SK-N-SH treated with all-trans-retinoic acid at 6 μM for 48 hours (cell line): Measurements from ENCODE around the gene GTF2A1L.

Experiments used
- CSDC2 ChIP-seq: fragments of 250-450 bp; sonication (Bioruptor Pico); IDR thresholded peaks from 2 replicates; pipeline ENCODE4 v1.5.0; 2020; ENCODE audit warnings: mild to moderate bottlenecking, moderate library complexity
- GLIS3 ChIP-seq: fragments of 250-450 bp; sonication (Bioruptor Pico); IDR thresholded peaks from 2 replicates; pipeline ENCODE4 v1.5.0; 2020; ENCODE audit warnings: mild to moderate bottlenecking, moderate library complexity
- OSR1 ChIP-seq: fragments of 250-450 bp; sonication (Bioruptor Pico); IDR thresholded peaks from 2 replicates; pipeline ENCODE4 v1.8.0; 2022; ENCODE audit warnings: moderate library complexity, mild to moderate bottlenecking, inconsistent platforms
- RARB ChIP-seq: fragments of 250-450 bp; sonication (Bioruptor Pico); IDR thresholded peaks from 2 replicates; pipeline ENCODE4 v1.8.0; 2021; ENCODE audit warnings: mild to moderate bottlenecking, moderate library complexity
- TSHZ2 ChIP-seq: fragments of 250-450 bp; sonication (Bioruptor Pico); IDR thresholded peaks from 2 replicates; pipeline ENCODE4 v1.5.0; 2020; ENCODE audit warnings: mild to moderate bottlenecking, moderate library complexity
- ZFP3 ChIP-seq: fragments of 250-450 bp; sonication (Bioruptor Pico); IDR thresholded peaks from 2 replicates; pipeline ENCODE4 v1.5.0; 2020; ENCODE audit warnings: mild to moderate bottlenecking, moderate library complexity
- ZFP30 ChIP-seq: fragments of 450-650 bp; formaldehyde crosslinking; IDR thresholded peaks from 2 replicates; pipeline ENCODE4 v1.5.0; 2022; ENCODE audit warnings: mild to moderate bottlenecking, moderate library complexity
- ZNF8 ChIP-seq: fragments of 450-650 bp; formaldehyde crosslinking; IDR thresholded peaks from 2 replicates; pipeline ENCODE4 v1.5.0; 2020; ENCODE audit warnings: mild to moderate bottlenecking, moderate library complexity
- TF ChIP-seq, protein P1 (sequence below): fragments of 250-450 bp; sonication (Bioruptor Pico); IDR thresholded peaks from 2 replicates; pipeline ENCODE4 v1.8.0; 2021; ENCODE audit warnings: low read depth, mild to moderate bottlenecking, moderate library complexity, borderline replicate concordance
- TF ChIP-seq, protein P2 (sequence below): fragments of 250-450 bp; sonication (Bioruptor Pico); IDR thresholded peaks from 2 replicates; pipeline ENCODE4 v1.8.0; 2020; ENCODE audit warnings: mild to moderate bottlenecking, moderate library complexity, borderline replicate concordance

DNA sequence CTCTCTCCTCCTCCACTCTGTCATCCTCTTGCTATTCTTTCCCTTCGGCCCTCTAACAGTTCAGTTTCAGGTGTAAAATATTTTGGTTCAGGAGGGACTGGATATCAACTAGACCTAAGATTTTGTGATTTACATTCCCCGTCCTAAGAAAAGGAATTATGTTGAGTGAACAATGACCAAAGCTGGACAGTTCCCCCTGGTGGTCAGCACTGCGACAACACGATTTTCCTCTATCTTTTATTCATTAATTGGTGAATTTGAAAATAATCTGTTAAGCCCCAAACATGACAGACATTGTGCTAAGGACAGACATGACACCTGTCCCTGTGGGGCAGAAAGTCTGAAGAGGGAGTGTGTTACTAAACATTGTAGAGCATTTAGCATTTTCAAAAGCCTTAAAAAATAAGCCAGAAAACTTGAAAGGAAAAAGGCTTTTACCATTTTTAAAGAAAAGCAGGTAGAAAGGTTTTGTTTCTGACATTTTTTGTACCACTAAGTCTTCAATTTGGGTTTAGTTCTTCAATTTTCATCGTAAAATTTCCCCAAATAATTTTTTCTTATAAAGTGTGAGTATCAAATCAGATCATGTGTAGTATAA is 28.4 kb upstream of the GTF2A1L start:
- TF ChIP-seq GLIS3 (CRISPR knock-in tag), result no peak
- no peak for TF ChIP-seq ZFP3
- no peak for TF ChIP-seq ZFP30
- no peak for TF ChIP-seq RARB
- TF ChIP-seq, protein P1, sequence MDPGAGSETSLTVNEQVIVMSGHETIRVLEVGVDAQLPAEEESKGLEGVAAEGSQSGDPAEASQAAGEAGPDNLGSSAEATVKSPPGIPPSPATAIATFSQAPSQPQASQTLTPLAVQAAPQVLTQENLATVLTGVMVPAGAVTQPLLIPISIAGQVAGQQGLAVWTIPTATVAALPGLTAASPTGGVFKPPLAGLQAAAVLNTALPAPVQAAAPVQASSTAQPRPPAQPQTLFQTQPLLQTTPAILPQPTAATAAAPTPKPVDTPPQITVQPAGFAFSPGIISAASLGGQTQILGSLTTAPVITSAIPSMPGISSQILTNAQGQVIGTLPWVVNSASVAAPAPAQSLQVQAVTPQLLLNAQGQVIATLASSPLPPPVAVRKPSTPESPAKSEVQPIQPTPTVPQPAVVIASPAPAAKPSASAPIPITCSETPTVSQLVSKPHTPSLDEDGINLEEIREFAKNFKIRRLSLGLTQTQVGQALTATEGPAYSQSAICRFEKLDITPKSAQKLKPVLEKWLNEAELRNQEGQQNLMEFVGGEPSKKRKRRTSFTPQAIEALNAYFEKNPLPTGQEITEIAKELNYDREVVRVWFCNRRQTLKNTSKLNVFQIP (CRISPR knock-in tag), result no peak
- TF ChIP-seq, protein P2, sequence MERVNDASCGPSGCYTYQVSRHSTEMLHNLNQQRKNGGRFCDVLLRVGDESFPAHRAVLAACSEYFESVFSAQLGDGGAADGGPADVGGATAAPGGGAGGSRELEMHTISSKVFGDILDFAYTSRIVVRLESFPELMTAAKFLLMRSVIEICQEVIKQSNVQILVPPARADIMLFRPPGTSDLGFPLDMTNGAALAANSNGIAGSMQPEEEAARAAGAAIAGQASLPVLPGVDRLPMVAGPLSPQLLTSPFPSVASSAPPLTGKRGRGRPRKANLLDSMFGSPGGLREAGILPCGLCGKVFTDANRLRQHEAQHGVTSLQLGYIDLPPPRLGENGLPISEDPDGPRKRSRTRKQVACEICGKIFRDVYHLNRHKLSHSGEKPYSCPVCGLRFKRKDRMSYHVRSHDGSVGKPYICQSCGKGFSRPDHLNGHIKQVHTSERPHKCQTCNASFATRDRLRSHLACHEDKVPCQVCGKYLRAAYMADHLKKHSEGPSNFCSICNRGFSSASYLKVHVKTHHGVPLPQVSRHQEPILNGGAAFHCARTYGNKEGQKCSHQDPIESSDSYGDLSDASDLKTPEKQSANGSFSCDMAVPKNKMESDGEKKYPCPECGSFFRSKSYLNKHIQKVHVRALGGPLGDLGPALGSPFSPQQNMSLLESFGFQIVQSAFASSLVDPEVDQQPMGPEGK, result no peak
- no peak for TF ChIP-seq OSR1 (CRISPR knock-in tag)
- TF ChIP-seq CSDC2, result no peak
- TF ChIP-seq ZNF8, result no peak
- TF ChIP-seq TSHZ2 (CRISPR knock-in tag), result no peak
